ENCODE data around the gene CEP85. TPM values are rescaled to one million over a fixed set of nuclear protein-coding genes. Genes with fewer than 3 reads are reported as not detected.

The CEP85 gene
- total RNA-seq, 1 donor from 2014 or later: 10.2 TPM

DNA sequence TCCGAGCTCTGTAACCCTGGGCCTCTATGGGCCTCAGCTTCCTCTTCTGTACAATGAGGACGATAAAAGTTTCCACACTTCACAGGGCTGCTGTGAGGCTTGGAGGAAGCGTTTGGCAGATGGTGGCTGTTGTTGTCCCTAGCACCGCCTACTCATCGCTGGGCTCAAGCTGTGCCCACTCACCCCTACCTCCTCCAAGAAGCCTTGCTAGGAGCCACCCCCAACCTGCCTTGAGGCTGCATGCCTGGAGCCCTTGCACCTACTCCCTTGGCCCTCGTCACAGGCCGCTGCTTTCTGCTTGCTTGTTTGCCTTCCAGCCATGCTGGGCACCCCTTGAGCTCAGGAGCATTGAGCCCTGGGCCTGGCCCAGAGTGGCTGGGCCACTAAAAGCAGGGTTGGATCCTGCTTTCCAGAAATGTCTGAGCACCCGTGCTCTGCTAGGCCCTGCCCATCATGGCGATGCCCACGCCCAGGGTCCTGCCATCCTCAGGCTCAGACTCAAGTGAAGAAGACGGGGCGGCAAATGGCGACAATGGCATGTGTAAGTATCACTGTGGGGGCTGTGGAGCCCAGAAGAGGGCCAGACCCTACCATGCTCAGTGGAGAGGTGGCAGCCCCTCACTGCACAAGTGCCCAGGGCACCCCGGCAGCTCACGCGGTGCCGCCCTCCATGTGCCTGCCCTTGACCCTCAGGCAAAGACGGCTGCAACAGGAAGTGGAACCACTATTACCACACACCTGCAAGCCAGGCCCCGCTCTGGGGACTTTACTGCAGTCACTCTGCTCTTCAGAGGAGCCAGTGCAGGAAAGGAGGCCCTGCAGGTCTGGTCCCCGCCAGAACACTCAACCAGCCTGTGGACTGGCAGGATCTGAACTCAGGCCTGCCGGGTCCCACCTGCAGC is 55.4 kb downstream of the CEP85 start:
- H3K9me3 ChIP-seq: no peaks in the 10 kb centered on the region
- H3K27ac ChIP-seq: peak overlapping the region; percentile 84
- H3K27me3 ChIP-seq (ENCODE audit: low read depth): no peaks in the 10 kb centered on the region
- TF ChIP-seq CTCF (IDR thresholded peaks at IDR 0.05): no peak
- DNase-seq: peak; percentile 82
- H3K36me3 ChIP-seq: peaks cover 3% of the 10 kb centered on the region
- H3K4me3 ChIP-seq: no peak overlapping the region
- peaks cover 76% of the 10 kb centered on the region for H3K4me1 ChIP-seq
- intact Hi-C loops (cut with DNase I): no loop called here
- ATAC-seq: peak; percentile 52 to 65

DNA sequence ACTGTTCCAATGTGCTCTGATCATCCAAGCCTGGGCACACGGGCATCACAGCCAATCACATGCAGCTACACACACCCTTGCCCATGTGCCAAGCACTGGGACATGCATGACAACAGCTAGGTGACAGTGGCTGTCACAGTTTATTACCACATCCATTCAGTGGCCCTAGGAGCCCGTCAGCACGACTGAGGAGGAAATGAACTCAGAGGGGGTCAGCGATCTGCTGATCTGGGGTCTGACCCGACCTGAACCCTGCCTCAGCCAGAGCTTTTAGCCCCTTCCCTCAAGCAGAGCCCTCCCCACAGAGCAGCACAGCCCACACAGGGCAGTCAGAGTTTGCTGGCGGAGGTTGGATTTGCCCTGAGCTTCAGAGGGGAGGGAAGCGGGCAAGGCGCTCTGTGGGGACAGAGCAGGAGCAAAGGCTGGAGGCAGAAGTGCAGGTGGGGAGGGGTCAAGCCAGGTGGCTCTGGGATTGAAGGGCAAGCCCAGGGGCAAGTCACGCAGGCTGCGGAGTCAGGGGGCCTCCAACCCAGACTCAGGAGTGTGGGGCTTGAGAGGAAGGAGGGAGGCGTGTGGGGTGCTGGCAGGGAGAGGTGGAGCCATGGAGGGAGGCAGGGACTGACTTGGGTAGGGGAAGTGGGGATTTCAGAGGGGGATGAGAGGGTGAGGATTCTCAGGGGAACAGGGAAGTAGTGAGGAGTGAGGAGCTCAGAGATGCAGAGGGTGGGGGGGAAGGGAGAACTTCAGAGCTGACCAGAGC is 56.3 kb downstream of the CEP85 start:
- peaks cover 3% of the 10 kb centered on the region for H3K36me3 ChIP-seq
- ATAC-seq: peak; percentile 41 to 53
- intact Hi-C loops (cut with DNase I): no loop called here
- H3K27ac ChIP-seq: peak overlapping the region; percentile 84
- peaks cover 67% of the 10 kb centered on the region for H3K4me1 ChIP-seq
- no peak for TF ChIP-seq CTCF (IDR thresholded peaks at IDR 0.05)
- DNase-seq: no peak
- H3K27me3 ChIP-seq (ENCODE audit: low read depth): no peaks in the 10 kb centered on the region
- H3K4me3 ChIP-seq: no peak overlapping the region
- H3K9me3 ChIP-seq: no peaks in the 10 kb centered on the region

DNA sequence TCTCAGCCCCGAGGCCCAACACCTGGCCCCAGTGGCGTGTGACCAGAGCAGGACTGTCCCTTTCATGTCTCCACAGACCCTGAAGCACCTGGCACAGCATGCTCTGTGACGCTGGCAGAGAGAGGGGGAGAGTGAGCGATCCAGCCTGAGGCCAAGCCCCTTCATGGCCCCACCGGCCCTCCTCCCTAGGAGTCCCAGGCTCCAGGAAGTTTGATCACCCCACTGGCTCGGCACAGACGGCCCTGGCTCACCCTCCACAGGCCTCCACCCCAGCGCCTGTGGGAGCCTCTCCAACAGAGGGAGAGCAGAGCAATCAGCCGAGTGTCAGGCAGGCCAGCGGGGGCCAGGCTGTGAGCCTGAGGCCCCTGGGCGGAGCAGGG is 56.9 kb downstream of the CEP85 start:
- Histone ChIP-seq H3K27me3 (ENCODE audit: low read depth) (no peaks in the 10 kb centered on the region), H3K4me3 (no peak overlapping the region), H3K4me1 (peaks cover 61% of the 10 kb centered on the region), H3K27ac (peak overlapping the region; percentile 84), H3K9me3 (no peaks in the 10 kb centered on the region), H3K36me3 (peaks cover 3% of the 10 kb centered on the region)
- DNase-seq: no peak
- no peak for TF ChIP-seq CTCF (IDR thresholded peaks at IDR 0.05)
- ATAC-seq: no peak
- intact Hi-C loops (cut with DNase I): no loop called here

- Histone ChIP-seq H3K4me1 (peaks cover 56% of the 10 kb centered on the region), H3K27ac (peak overlapping the region; percentile 84)
- no peak for ATAC-seq
These were observed 57.4 kb downstream of the CEP85 start for GRCh38 chr1:26291433-26291832.

More at GRCh38 chr1:26291433-26291832, 57.4 kb downstream of the CEP85 start:
- Histone ChIP-seq H3K27me3 (ENCODE audit: low read depth) (no peaks in the 10 kb centered on the region), H3K36me3 (peaks cover 7% of the 10 kb centered on the region), H3K9me3 (no peaks in the 10 kb centered on the region), H3K4me3 (no peak overlapping the region)
- no peak for DNase-seq
- no peak for TF ChIP-seq CTCF (IDR thresholded peaks at IDR 0.05)
- intact Hi-C loops (cut with DNase I): no loop called here

All from lower lobe of right lung (tissue), 2 donors.